Measurements from ENCODE around the gene UNC5B.

GRCh38 chr10:71336632-71337031 is 124.3 kb downstream of the UNC5B start:
- TF ChIP-seq EZH2 (IDR thresholded peaks at IDR 0.05; ENCODE audit: insufficient read depth, poor library complexity, severe bottlenecking) (no peak), EZH2phosphoT487 (IDR thresholded peaks at IDR 0.05; ENCODE audit: insufficient read depth, low read depth) (no peak)
